H1 (cell line): Measurements from ENCODE around the gene KCNK15. TPM values are rescaled to one million over a fixed set of nuclear protein-coding genes. Genes with fewer than 3 reads are reported as not detected.

ENCODE experiments used
- SP4 ChIP-seq: IDR thresholded peaks from 2 replicates; pipeline ENCODE4 v1.6.1; 2012; ENCODE audit warnings: low read length, inconsistent platforms
- TEAD4 ChIP-seq: IDR thresholded peaks from 2 replicates; pipeline ENCODE4 v1.6.1; 2012; ENCODE audit warnings: low read depth, low read length, inconsistent platforms, mixed read lengths
- polyA plus RNA-seq, 7 experiments: library from polyadenylated mRNA; depleted of rRNA in 3 of 7; stranded (reverse) in 5 of 7; unstranded in 2 of 7; fragments of >200 nt in 5 of 7; fragments of 200-250 nt in 2 of 7; gene quantifications; 1 replicate in 5 of 7; 2 replicates in 1 of 7; 4 replicates in 1 of 7; pipeline versions ENCODE4 v1.2.1 to v1.2.3, GENCODE V29; 2011 to 2013; ENCODE audit warnings: missing spikeins in 2 of 7, mixed read lengths in 2 of 7
- total RNA-seq: library from RNA; stranded (reverse); fragmentation: NEBNext Ultra II Directional; extraction: Animal tissue kit (Norgen Biotek cat#: 25700); gene quantifications from 2 replicates; pipeline ENCODE4 v1.2.1, GENCODE V29; 2021

The KCNK15 gene
- total and polyA plus RNA-seq, 2 of the 8 experiments (the other 6 are each of a cell fraction or from before 2014, with no cell fraction given), result 0.24 to 0.33 TPM

DNA sequence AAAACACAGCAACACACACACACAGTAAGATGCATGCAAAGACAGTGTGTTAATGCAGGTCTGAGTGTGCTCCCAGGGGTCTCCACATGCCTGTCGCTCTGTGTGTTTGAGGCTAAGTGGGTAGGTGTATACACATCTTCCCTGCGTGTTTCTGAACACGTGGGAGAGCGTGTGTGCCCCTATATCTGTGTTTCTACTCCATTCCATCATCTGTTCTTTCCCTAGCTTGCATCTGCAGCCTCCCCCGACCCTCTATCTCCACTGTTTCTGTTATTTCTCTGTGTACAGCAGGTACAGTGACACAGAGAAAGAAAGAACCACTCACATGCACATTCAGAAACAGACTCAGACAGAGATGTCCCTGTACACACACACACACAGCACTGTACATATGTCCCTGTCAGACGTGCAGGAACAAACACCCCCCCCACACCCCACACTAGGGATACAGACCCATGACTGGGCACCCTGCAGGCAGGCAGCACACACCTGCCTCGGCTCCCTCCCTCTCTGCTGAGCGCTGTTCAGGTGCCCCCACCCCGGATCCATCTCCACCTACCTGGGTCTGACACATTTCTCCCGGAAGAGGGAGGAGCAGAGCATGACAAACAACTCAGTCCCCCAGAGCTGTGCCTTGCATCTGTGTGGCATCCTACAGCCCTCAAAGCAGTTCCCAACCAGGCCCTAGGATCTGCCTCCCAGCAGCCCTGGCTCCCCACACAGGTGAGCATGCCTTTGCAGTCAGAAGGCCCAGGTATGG, 27.6 kb downstream of the KCNK15 start (continued):
- TF ChIP-seq SP4, result no peak
- TF ChIP-seq TEAD4, result no peak
- TF ChIP-seq, all 59 proteins: peak for 0
